ENCODE measurements around the gene SPINT1. TPM values are rescaled to one million over a fixed set of nuclear protein-coding genes. Genes with fewer than 3 reads are reported as not detected.

SPINT1 gene
- total RNA-seq, 1 donor from 2014 or later, result 306 TPM

DNA sequence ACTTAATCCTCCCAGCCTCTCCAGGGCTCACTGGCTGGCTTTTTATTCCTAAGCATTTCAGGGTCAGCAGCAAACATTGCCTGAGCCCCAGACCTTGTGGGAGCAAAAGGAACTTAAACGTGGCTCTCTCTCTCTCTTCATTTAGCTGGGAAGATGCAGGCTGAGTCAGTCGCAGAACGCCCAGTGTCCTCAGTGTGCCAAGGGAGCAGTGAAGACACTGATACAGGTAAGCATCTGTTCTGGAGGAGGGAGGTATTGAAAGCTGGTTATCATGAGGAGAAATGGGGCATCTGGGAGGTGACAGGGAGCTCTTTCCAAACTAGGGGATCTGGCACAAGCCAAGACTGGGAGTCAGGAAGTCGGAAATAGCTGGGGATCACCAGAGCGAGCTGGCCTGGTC is 25.8 kb downstream of the SPINT1 start:
- no peak for TF ChIP-seq CTCF (IDR thresholded peaks at IDR 0.05; ENCODE audit: insufficient read depth, low read length, poor library complexity, severe bottlenecking)
- H3K36me3 ChIP-seq (ENCODE audit: control insufficient read depth, insufficient read depth, low read length), result no peaks in the 10 kb centered on the region
- no peaks in the 10 kb centered on the region for H3K27me3 ChIP-seq (ENCODE audit: control insufficient read depth, insufficient read depth, low read length)
- DNase-seq (ENCODE audit: low read depth), result no peak
- no peak overlapping the region for H3K4me3 ChIP-seq (ENCODE audit: low read depth, low read length)

DNA sequence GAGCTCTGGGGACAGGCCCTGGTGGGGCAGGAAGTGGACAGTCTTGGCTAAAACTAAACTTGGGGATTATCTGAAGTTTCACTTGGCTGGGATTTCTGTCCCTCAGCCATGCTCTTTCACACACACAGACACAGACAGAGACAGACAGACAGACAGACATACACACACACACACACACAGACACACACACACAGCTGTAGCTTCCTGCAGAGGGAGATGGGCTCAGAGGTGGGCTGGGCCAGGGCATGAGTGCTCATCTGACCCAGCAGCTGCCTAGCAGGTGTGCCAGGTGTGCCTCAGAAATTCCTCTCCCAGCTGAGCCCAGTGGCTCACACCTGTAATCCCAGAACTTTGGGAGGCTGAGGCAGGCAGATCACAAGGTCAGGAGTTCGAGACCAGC is 26.9 kb downstream of the SPINT1 start:
- no peak for TF ChIP-seq CTCF (IDR thresholded peaks at IDR 0.05; ENCODE audit: insufficient read depth, low read length, poor library complexity, severe bottlenecking)
- no peak for DNase-seq (ENCODE audit: low read depth)
- Histone ChIP-seq H3K27me3 (ENCODE audit: control insufficient read depth, insufficient read depth, low read length) (no peaks in the 10 kb centered on the region), H3K4me3 (ENCODE audit: low read depth, low read length) (no peak overlapping the region), H3K36me3 (ENCODE audit: control insufficient read depth, insufficient read depth, low read length) (no peaks in the 10 kb centered on the region)

DNA sequence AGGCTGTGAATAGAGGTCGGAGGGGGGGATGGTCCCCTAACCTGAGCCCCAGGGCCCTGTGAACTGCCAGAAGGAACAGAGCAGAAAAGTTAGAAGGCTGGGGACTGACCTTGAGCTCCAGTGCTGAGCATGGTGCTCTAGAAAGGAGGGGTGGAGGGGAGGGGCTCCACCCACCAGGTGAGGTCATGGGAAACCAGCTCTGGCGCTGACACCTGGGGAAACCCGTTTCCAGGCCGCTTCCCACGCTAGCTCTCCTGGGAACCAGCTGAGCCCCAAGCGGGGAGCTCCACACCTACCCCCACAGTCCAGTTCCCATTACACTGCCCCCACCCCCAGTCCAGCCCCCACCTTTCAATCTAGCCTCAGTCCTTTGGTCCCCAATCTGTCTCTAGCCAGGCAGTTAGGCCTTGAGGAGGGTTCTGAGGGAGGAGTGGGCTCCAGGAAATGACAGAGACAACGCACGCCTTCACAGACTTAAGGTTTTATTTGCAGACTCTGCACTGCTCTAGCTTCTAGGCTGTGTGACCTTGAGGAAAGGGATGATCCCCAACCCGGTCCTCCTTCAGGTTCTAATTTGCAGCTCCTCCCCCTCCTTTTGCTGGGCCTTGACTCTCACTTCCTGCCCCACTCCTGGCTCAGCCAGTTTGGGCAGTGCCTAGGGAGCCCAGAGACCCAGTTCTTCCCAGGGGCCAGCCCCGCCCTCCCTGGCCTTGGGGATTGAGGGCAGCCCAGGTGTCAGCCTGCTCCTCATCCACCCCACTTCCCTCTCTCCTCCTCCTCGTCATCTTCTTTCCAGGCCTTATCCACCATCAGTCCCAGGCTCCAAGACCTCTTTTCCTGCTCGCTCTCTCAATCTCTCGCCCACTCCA is 28.1 kb downstream of the SPINT1 start:
- H3K4me3 ChIP-seq (ENCODE audit: low read depth, low read length), result no peak overlapping the region
- no peak for DNase-seq (ENCODE audit: low read depth)
- no peaks in the 10 kb centered on the region for H3K27me3 ChIP-seq (ENCODE audit: control insufficient read depth, insufficient read depth, low read length)

DNA sequence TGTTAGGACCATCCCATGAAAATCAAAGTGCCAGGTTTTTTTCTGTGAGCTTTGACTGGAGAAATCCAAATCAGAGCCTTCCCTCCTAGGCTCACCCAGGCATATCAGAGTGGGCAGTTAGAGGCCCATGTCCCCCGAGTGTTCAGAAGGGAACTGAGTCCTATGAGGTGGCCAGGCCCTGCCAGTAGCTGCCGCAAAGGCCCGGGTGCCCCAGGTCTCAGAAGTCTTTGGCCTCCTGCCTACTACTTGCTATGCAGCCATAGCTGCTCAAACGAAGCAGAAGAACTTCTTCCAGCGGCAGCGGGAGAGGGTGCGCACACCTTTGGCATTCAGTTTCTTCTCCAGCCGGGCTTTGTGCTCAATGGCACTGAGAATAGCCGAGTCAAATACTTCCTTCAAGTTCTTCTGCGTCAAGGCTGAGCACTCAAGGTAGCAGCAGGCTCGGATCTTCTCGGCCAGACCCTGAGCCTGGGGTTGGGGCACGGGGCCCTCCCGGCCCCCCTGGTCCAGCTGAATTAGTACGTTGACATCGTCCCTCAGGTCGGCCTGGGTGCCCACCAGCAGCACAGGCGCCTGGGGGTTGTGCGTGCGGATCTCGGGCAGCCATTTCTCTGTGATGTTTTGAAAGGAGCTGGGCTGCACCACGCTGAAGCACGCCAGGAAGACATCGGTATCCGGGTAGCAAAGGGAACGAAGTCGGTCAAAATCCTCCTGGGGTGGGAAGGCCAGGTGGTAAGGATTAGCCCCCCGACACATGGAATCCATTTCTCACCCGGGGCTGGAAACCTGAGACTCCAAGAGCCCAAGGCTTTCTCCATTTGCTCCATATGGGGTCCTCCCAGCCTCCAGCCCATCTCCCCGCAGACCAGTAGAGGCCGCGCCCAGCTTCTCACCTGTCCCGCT is 29.2 kb downstream of the SPINT1 start:
- TF ChIP-seq CTCF (IDR thresholded peaks at IDR 0.05; ENCODE audit: insufficient read depth, low read length, poor library complexity, severe bottlenecking), result no peak
- Histone ChIP-seq H3K27me3 (ENCODE audit: control insufficient read depth, insufficient read depth, low read length) (no peaks in the 10 kb centered on the region), H3K36me3 (ENCODE audit: control insufficient read depth, insufficient read depth, low read length) (no peaks in the 10 kb centered on the region), H3K4me3 (ENCODE audit: low read depth, low read length) (peak overlapping the region; percentile 56)
- no peak for DNase-seq (ENCODE audit: low read depth)

More for the DNA sequence above, 28.1 kb downstream of the SPINT1 start:
- no peak for TF ChIP-seq CTCF (IDR thresholded peaks at IDR 0.05; ENCODE audit: insufficient read depth, low read length, poor library complexity, severe bottlenecking)
- no peaks in the 10 kb centered on the region for H3K36me3 ChIP-seq (ENCODE audit: control insufficient read depth, insufficient read depth, low read length)

- no peaks in the 10 kb centered on the region for H3K27me3 ChIP-seq (ENCODE audit: control insufficient read depth, insufficient read depth, low read length)
- no peaks in the 10 kb centered on the region for H3K36me3 ChIP-seq (ENCODE audit: control insufficient read depth, insufficient read depth, low read length)
- no peak for DNase-seq (ENCODE audit: low read depth)
- peak within 1 kb of the TSS; percentile 56 for H3K4me3 ChIP-seq (ENCODE audit: low read depth, low read length)
- TF ChIP-seq CTCF (IDR thresholded peaks at IDR 0.05; ENCODE audit: insufficient read depth, low read length, poor library complexity, severe bottlenecking), result peak; percentile 56
These were observed 30.1 kb downstream of the SPINT1 start, which contains the start of gene RHOV for GRCh38 chr15:40873694-40874561. TSS of gene RHOV (minus strand) at chr15:40874234. CDS start at chr15:40874139, 95 bp downstream.

Data from kidney epithelial cell (primary cell).